ENCODE measurements around the gene EPS8L3.

Gene EPS8L3

GRCh38 chr1:109751531-109752260, 12.0 kb downstream of the EPS8L3 start:
- Histone ChIP-seq H3K27me3 (ENCODE audit: low read length) (no peaks in the 10 kb centered on the region), H3K27ac (ENCODE audit: low read depth, low read length) (no peak overlapping the region)
- TF ChIP-seq EZH2phosphoT487 (conservative IDR thresholded peaks at IDR 0.05; ENCODE audit: low read length) = no peak
- TF ChIP-seq CTCF (IDR thresholded peaks at IDR 0.05; ENCODE audit: insufficient read depth, low read length, poor library complexity, severe bottlenecking) = no peak

GRCh38 chr1:109750920-109751319, 12.8 kb downstream of the EPS8L3 start:
- no peaks in the 10 kb centered on the region for H4K20me1 ChIP-seq (ENCODE audit: low read depth, low read length)
- no peak overlapping the region for H2AFZ ChIP-seq (ENCODE audit: low read depth, low read length, severe bottlenecking)
- H3K79me2 ChIP-seq (ENCODE audit: insufficient read depth, low read length) = no peaks in the 10 kb centered on the region
- no peak overlapping the region for H3K4me2 ChIP-seq (ENCODE audit: low read depth, low read length, poor library complexity, severe bottlenecking)
- H3K36me3 ChIP-seq (ENCODE audit: low read length) = no peaks in the 10 kb centered on the region
- no peak overlapping the region for H3K4me3 ChIP-seq (ENCODE audit: insufficient read depth, low read length, poor library complexity, severe bottlenecking)
- no peaks in the 10 kb centered on the region for H3K9me3 ChIP-seq (ENCODE audit: insufficient read depth, low read length)
- H3K27ac ChIP-seq (ENCODE audit: low read depth, low read length) = no peak overlapping the region
- no peak for TF ChIP-seq EZH2phosphoT487 (conservative IDR thresholded peaks at IDR 0.05; ENCODE audit: low read length)
- TF ChIP-seq CTCF (IDR thresholded peaks at IDR 0.05; ENCODE audit: insufficient read depth, low read length, poor library complexity, severe bottlenecking) = no peak
- no peaks in the 10 kb centered on the region for H3K27me3 ChIP-seq (ENCODE audit: low read length)
- H3K9ac ChIP-seq (ENCODE audit: low read length) = no peak overlapping the region
- H3K9me2 ChIP-seq (replicated peaks; ENCODE audit: insufficient read depth, low read length) = no peaks in the 10 kb centered on the region
- no peaks in the 10 kb centered on the region for H3F3A ChIP-seq (ENCODE audit: insufficient read depth)

More at GRCh38 chr1:109751531-109752260, 12.0 kb downstream of the EPS8L3 start:
- Histone ChIP-seq H3K9me2 (replicated peaks; ENCODE audit: insufficient read depth, low read length) (no peaks in the 10 kb centered on the region), H3F3A (ENCODE audit: insufficient read depth) (no peaks in the 10 kb centered on the region), H4K20me1 (ENCODE audit: low read depth, low read length) (no peaks in the 10 kb centered on the region), H3K79me2 (ENCODE audit: insufficient read depth, low read length) (no peaks in the 10 kb centered on the region), H2AFZ (ENCODE audit: low read depth, low read length, severe bottlenecking) (no peak overlapping the region), H3K9ac (ENCODE audit: low read length) (no peak overlapping the region), H3K4me3 (ENCODE audit: insufficient read depth, low read length, poor library complexity, severe bottlenecking) (no peak overlapping the region), H3K36me3 (ENCODE audit: low read length) (no peaks in the 10 kb centered on the region), H3K9me3 (ENCODE audit: insufficient read depth, low read length) (no peaks in the 10 kb centered on the region), H3K4me2 (ENCODE audit: low read depth, low read length, poor library complexity, severe bottlenecking) (no peak overlapping the region)

GRCh38 chr1:109750241-109750882, 13.4 kb downstream of the EPS8L3 start:
- H3K4me3 ChIP-seq (ENCODE audit: insufficient read depth, low read length, poor library complexity, severe bottlenecking) = no peak overlapping the region
- no peaks in the 10 kb centered on the region for H3K36me3 ChIP-seq (ENCODE audit: low read length)
- no peak overlapping the region for H3K9ac ChIP-seq (ENCODE audit: low read length)
- no peak overlapping the region for H2AFZ ChIP-seq (ENCODE audit: low read depth, low read length, severe bottlenecking)
- no peaks in the 10 kb centered on the region for H3K27me3 ChIP-seq (ENCODE audit: low read length)
- no peak overlapping the region for H3K27ac ChIP-seq (ENCODE audit: low read depth, low read length)
- no peaks in the 10 kb centered on the region for H3K9me3 ChIP-seq (ENCODE audit: insufficient read depth, low read length)
- no peak overlapping the region for H3K4me2 ChIP-seq (ENCODE audit: low read depth, low read length, poor library complexity, severe bottlenecking)
- H4K20me1 ChIP-seq (ENCODE audit: low read depth, low read length) = no peaks in the 10 kb centered on the region
- no peaks in the 10 kb centered on the region for H3K79me2 ChIP-seq (ENCODE audit: insufficient read depth, low read length)
- H3K9me2 ChIP-seq (replicated peaks; ENCODE audit: insufficient read depth, low read length) = no peaks in the 10 kb centered on the region
- no peaks in the 10 kb centered on the region for H3F3A ChIP-seq (ENCODE audit: insufficient read depth)
- TF ChIP-seq EZH2phosphoT487 (conservative IDR thresholded peaks at IDR 0.05; ENCODE audit: low read length) (no peak), CTCF (IDR thresholded peaks at IDR 0.05; ENCODE audit: insufficient read depth, low read length, poor library complexity, severe bottlenecking) (no peak)

All from SU-DHL-6 (cell line).